ENCODE results near the gene PRKCZ. TPM values are rescaled to one million over a fixed set of nuclear protein-coding genes. Genes with fewer than 3 reads are reported as not detected.

The PRKCZ gene
- total RNA-seq, 3 donors from 2014 or later: 0.64 to 17.9 (median 12.5) TPM

GRCh38 chr1:2086446-2087078 is 36.4 kb downstream of the PRKCZ start:
- Histone ChIP-seq H3K9me3 (no peaks in the 10 kb centered on the region), H3K36me3 (no peaks in the 10 kb centered on the region), H3K27ac (no peak overlapping the region), H3K4me3 (no peak overlapping the region), H3K4me1 (no peaks in the 10 kb centered on the region), H3K27me3 (no peaks in the 10 kb centered on the region)
- TF ChIP-seq CTCF (IDR thresholded peaks at IDR 0.05): no peak
- TF ChIP-seq POLR2AphosphoS5 (IDR thresholded peaks at IDR 0.05): no peak
- no peak for TF ChIP-seq POLR2A (IDR thresholded peaks at IDR 0.05)
- DNase-seq (ENCODE audit: low spot score in 2 of 2): no peak
- intact Hi-C loops (cut with DNase I; ENCODE audit: low total_unique reads): no loop called here

GRCh38 chr1:2087766-2088165 is 37.6 kb downstream of the PRKCZ start:
- Histone ChIP-seq H3K36me3 (no peaks in the 10 kb centered on the region), H3K9me3 (no peaks in the 10 kb centered on the region), H3K27ac (peak overlapping the region in 1 of 2 donors; percentile 14), H3K27me3 (no peaks in the 10 kb centered on the region), H3K4me1 (no peaks in the 10 kb centered on the region), H3K4me3 (no peak overlapping the region)
- DNase-seq (ENCODE audit: low spot score in 2 of 2): no peak
- intact Hi-C loops (cut with DNase I; ENCODE audit: low total_unique reads): no loop called here
- TF ChIP-seq POLR2AphosphoS5 (IDR thresholded peaks at IDR 0.05): no peak
- no peak for TF ChIP-seq CTCF (IDR thresholded peaks at IDR 0.05)
- no peak for TF ChIP-seq POLR2A (IDR thresholded peaks at IDR 0.05)

- Histone ChIP-seq H3K9me3 (no peaks in the 10 kb centered on the region), H3K4me1 (no peaks in the 10 kb centered on the region), H3K36me3 (no peaks in the 10 kb centered on the region), H3K27me3 (no peaks in the 10 kb centered on the region), H3K4me3 (no peak overlapping the region), H3K27ac (no peak overlapping the region)
- TF ChIP-seq CTCF (IDR thresholded peaks at IDR 0.05) (no peak), POLR2AphosphoS5 (IDR thresholded peaks at IDR 0.05) (no peak), POLR2A (IDR thresholded peaks at IDR 0.05) (no peak)
- DNase-seq (ENCODE audit: low spot score in 2 of 2): no peak
- intact Hi-C loops (cut with DNase I; ENCODE audit: low total_unique reads): no loop called here
These were observed 38.2 kb downstream of the PRKCZ start for GRCh38 chr1:2088458-2088857.

- no peaks in the 10 kb centered on the region for H3K4me1 ChIP-seq
- H3K4me3 ChIP-seq: no peak overlapping the region
- no peak for TF ChIP-seq POLR2A (IDR thresholded peaks at IDR 0.05)
- TF ChIP-seq CTCF (IDR thresholded peaks at IDR 0.05): no peak
- H3K27ac ChIP-seq: peak overlapping the region in 1 of 2 donors; percentile 25
- no peaks in the 10 kb centered on the region for H3K9me3 ChIP-seq
- H3K27me3 ChIP-seq: no peaks in the 10 kb centered on the region
- DNase-seq (ENCODE audit: low spot score in 2 of 2): no peak
- H3K36me3 ChIP-seq: no peaks in the 10 kb centered on the region
- intact Hi-C loops (cut with DNase I; ENCODE audit: low total_unique reads): no loop called here
These were observed 38.8 kb downstream of the PRKCZ start for GRCh38 chr1:2089051-2089450.

GRCh38 chr1:2090216-2090890 is 40.1 kb downstream of the PRKCZ start:
- Histone ChIP-seq H3K36me3 (no peaks in the 10 kb centered on the region), H3K4me3 (no peak overlapping the region), H3K9me3 (no peaks in the 10 kb centered on the region), H3K27ac (no peak overlapping the region), H3K27me3 (no peaks in the 10 kb centered on the region), H3K4me1 (no peaks in the 10 kb centered on the region)
- intact Hi-C loops (cut with DNase I; ENCODE audit: low total_unique reads): no loop called here
- no peak for DNase-seq (ENCODE audit: low spot score in 2 of 2)
- TF ChIP-seq POLR2AphosphoS5 (IDR thresholded peaks at IDR 0.05) (no peak), CTCF (IDR thresholded peaks at IDR 0.05) (no peak), POLR2A (IDR thresholded peaks at IDR 0.05) (no peak)
